HG02938 (cell line): ENCODE results near the gene CIB4.

Experiments
- ATAC-seq: cut with Tn5 transposase; IDR thresholded peaks from one replicate; pipeline ENCODE4 v1.9.1; 2021; ENCODE audit warnings: mild to moderate bottlenecking, moderate library complexity; ENCODE audit not compliant: unreplicated experiment

Gene CIB4

GRCh38 chr2:26645762-26646161, 4.6 kb upstream of the CIB4 start:
- ATAC-seq = no peak

DNA sequence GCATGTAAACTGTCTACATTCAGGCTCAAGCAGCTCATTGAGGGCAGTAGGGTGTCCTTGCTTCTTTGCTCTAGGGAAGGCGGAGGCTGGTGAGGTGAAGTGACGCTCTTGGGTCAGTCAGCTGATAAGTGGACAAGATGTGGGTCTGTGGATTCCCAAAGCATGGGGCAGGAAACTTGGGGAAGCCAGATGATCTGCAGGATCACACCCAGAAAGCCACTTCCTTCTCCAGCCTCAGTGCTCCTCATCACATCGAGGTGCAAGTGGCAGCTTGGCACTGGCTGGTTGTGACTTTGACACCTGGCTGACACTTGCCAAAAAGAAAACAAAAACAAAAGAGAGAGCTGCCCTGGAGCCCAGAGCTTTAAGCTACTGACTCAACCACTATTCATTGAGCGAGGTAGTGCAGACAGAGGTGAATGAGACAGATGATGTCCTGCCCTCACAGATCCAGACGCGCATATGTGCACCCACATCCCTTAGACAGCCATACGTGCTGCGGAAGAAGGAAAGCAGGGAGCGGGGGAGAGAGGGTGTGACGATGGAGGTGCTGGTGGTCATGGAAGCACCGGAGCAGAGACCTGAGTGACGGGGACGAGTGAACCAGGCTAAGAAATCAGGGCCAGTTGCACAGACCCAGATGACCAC, 3.1 kb upstream of the CIB4 start:
- ATAC-seq = no peak

GRCh38 chr2:26642429-26642828, 1.3 kb upstream of the CIB4 start:
- no peak for ATAC-seq

DNA sequence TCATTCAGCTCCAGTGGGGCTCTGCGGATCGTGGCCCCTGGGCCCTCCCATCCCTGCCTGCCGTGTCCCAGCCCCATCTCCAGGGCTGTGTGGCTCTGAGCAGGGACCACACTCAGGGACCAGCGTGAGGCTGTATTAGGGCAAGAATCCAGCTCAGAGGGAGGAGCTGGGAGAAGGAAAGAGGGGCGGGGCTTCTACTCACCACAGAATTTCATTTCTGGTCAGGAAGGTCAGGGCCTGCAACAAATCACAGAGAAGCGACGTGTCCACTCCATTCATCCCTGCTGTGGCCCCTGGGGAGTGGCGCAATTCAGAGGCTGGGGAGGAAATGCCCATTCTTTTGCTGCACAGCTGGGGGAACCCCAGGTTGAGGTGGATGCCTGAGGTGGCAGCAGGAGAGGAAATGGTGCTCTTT, 828 bp downstream of the CIB4 start:
- no peak for ATAC-seq

DNA sequence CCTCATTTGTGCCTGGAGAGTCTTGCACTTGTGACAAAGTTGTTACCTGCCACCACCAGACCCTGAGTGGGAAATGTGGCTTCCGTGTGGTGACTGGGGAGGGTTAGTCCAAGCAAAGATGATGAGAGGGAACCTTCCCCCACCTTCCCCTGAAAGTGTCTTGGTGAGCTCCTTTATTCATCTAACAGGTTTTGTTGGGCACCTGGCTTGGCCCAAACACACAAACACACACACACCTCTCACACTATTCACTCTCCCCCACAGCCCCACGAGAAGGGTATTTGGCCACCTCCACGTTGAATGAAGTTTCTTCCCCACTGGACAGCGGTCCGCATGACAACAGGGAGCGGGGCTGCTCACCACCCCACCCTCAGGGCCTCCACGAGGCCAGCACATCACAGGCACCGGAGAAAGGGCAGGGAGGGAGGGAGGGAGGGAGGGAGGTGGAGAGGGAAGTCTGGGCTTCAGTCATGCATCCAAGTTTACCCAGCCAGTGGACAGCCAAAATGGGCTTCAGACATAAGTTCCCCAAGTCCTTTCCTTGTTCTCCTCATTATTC, 1.4 kb downstream of the CIB4 start:
- no peak for ATAC-seq

- no peak for ATAC-seq
These were observed 3.3 kb downstream of the CIB4 start for GRCh38 chr2:26637811-26638310.

DNA sequence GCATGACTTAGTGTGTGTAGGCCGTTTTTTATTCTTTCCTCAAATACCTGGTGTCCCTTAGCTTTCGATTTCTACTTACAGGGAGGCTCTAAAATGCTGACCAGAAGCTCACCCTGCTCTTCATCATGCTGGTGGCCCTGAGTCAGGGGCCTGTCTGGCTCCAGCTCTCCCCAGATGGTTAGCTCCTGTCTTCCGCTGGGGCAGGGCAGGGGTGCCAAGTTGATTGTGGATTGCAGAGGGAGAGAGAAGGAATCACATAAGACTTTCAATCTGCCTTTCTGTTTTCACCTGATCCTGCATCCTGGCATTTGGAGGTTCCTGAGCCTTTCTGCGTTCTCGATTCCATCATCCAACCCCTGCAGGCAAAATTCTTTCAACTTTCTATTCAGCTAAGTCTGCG, 4.2 kb downstream of the CIB4 start:
- ATAC-seq = no peak

DNA sequence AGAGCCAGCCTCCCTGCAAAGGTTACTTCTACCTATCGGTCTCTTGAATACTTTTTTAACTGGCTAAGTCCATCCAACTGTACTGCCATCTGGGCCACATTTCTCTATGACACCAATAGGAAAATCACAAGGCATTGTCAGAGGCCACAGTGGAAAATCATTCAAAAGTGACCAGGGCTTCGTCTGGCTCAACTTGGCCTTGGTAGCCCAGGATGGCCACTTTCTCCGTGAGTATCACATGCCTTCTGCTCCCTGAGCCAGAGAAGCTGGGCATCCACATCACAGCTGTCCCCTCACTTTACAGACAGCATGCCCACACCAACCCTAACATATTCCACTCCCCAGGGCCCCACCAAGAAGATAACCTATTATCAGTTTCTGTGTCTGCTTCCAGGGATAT, 5.8 kb downstream of the CIB4 start:
- ATAC-seq = no peak

GRCh38 chr2:26634636-26635230, 6.4 kb downstream of the CIB4 start:
- ATAC-seq = no peak

- no peak for ATAC-seq
These were observed 7.1 kb downstream of the CIB4 start for GRCh38 chr2:26633993-26634595.

GRCh38 chr2:26633351-26633945, 7.7 kb downstream of the CIB4 start:
- no peak for ATAC-seq

DNA sequence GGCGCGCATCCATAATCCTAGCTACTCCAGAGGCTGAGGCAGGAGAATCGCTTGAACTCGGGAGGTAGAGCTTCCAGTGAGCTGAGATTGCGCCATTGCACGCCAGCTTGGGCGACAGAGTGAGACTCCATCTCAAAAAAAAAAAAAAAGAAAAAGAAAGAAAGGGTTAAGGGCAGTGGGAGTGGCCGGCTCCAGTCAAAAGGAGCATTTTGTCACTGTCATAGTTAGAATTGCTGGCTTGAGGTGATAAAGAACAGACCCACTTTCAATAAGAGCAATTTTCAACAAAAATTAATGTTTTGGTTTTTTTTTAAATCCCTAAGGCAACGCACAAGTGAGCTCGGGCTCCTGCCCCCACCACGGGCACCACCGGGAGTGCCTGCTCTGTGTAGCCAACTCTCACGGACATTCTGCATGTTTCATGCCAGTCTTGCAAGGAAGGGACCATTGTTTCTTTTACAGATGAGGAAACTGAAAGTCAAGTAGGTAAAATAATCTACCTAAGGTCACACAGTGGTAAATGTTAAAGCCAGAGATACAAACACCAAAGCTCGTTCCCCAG, 8.5 kb downstream of the CIB4 start:
- no peak for ATAC-seq

- ATAC-seq = no peak
These were observed 9.6 kb downstream of the CIB4 start for GRCh38 chr2:26631401-26632170.

GRCh38 chr2:26630669-26631360, 10.4 kb downstream of the CIB4 start:
- no peak for ATAC-seq

DNA sequence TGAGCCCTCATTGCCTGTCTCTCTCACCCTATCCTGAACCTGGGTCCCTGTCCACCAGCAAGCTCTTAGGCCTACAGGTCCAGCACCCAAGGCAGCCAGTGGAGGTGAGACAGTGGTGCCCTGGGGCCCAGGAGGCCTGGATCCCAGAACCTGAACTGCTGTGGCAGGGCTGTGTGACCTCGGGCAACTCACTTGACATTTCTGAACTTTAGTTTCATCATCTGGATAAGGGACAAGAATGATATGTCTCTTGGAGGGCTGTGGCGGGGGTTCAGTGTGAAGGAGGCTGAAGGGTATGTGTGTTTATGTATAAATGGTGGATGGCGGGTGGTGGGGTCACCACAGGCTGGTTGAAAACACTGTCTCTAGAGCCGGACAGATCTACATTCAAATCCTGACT, 10.9 kb downstream of the CIB4 start:
- no peak for ATAC-seq

- ATAC-seq = no peak
These were observed 11.4 kb downstream of the CIB4 start for GRCh38 chr2:26629751-26630150.

- no peak for ATAC-seq
These were observed 11.9 kb downstream of the CIB4 start for GRCh38 chr2:26629346-26629630.

DNA sequence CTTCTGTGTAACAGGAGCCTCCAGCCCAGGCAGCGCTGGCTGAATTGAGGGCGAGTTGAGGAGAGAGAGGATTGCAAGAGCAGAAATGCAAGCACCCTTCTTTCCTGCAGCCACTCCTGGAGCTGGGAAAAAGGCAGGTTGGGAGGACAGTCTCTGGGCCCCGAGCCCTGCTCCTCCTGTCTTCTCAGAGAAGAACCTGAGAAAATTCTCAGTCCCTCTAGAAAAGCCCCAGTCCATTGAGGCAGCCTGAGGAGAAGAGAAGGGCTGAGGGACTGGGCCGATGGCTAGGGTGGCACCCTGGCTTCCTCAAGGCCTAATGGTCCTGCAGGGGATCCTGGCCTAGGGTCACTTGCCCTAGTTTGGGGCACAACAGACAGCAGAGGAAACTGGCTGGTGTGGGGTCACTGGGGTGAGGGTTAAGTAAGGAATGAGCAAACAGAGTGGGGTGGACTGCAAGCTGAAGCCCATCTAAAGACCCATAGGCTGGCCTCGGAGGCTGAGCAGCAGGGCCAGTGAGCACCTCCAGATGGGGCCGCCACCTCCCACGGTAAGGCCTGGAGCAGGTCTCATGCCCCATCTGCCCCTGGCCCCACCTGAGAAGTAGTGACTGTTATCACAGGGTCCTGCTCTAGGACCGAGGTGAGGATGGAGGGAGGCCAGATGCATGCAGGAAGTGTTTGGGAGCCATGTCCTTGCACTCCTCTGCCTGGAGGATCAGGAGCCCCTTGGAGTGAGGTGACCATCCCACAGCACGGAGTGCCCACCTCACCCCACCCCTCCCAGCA, 12.4 kb downstream of the CIB4 start:
- no peak for ATAC-seq

- ATAC-seq = no peak
These were observed 13.6 kb downstream of the CIB4 start for GRCh38 chr2:26627350-26628105.
